Measurements from ENCODE around the gene PKNOX2. TPM values are rescaled to one million over a fixed set of nuclear protein-coding genes. Genes with fewer than 3 reads are reported as not detected.

The PKNOX2 gene
- total and polyA plus RNA-seq, 7 donors = 0.23 to 4.7 (median 1.4) TPM

DNA sequence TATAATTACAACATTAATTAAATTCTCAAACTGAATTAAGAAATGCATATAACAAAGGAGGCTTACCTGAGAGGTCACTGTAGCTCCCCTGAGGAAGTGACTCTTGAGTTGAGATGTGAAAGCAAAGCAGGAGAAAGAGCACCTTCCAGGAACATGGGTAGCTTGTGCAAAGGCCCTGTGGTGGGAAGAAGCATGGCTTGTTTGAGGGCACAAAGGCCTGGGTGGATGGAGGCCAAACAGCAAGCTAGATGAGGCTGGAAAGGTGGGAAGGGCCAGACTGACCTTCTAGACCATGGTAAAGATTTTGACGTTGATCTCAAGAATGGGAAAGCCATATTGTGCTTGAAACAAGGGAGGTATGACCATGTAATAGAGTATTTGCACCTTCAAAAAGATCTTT is 155.1 kb downstream of the PKNOX2 start:
- H3K36me3 ChIP-seq = no peaks in the 10 kb centered on the region
- DNase-seq = no peak
- H3K9me3 ChIP-seq = no peaks in the 10 kb centered on the region
- no peaks in the 10 kb centered on the region for H3K27me3 ChIP-seq
- peaks cover 0 to 15% (median 13%) of the 10 kb centered on the region in 4 donors for H3K4me1 ChIP-seq
- H3K27ac ChIP-seq = no peak overlapping the region
- WGBS, 2 donors = 82 to 86% methylated on average over 1 of the region's 1 CpG
- intact Hi-C loops (cut with DNase I) = no loop called here
- H3K4me3 ChIP-seq = no peak overlapping the region
- TF ChIP-seq POLR2AphosphoS5 (IDR thresholded peaks at IDR 0.05) (no peak), POLR2A (IDR thresholded peaks at IDR 0.05) (no peak), EP300 (IDR thresholded peaks at IDR 0.05) (no peak)
- TF ChIP-seq, protein P1, sequence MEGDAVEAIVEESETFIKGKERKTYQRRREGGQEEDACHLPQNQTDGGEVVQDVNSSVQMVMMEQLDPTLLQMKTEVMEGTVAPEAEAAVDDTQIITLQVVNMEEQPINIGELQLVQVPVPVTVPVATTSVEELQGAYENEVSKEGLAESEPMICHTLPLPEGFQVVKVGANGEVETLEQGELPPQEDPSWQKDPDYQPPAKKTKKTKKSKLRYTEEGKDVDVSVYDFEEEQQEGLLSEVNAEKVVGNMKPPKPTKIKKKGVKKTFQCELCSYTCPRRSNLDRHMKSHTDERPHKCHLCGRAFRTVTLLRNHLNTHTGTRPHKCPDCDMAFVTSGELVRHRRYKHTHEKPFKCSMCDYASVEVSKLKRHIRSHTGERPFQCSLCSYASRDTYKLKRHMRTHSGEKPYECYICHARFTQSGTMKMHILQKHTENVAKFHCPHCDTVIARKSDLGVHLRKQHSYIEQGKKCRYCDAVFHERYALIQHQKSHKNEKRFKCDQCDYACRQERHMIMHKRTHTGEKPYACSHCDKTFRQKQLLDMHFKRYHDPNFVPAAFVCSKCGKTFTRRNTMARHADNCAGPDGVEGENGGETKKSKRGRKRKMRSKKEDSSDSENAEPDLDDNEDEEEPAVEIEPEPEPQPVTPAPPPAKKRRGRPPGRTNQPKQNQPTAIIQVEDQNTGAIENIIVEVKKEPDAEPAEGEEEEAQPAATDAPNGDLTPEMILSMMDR (IDR thresholded peaks at IDR 0.05) = no peak

DNA sequence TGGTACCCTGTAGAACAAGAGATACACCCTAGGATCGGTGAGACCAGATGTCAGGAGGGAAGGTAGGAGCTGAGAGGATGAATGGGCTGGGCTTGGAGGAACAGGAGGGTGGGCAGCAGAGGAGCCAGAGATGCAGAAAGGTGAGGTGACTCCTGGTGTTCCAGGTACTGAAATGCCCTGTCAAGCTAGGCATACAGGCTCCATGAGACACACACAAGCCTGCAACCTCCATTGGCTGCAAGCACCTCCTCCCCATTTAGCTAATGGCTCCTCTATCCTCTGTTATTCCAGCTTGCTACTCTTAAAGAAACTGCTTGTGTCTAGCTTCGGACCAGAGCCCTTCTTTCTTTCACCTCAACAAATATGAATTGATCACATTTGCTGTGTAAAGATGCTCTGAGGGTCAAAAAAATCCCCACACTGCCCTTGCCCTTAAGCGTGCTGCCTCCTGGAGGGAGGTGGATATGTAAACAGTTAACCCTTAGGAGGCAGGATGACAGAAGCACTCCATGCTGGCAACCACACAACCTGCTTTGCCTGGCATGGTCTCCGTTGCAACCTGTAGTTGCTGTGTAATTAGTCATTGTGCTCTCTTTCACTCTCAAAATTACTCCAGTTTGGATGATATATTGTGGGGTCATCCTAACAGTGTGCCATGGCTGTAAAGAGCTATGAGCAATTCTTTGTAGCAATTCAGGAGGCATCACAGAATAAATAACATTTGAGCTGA is 156.0 kb downstream of the PKNOX2 start:
- intact Hi-C loops (cut with DNase I) = no loop called here
- Histone ChIP-seq H3K27me3 (no peaks in the 10 kb centered on the region), H3K36me3 (no peaks in the 10 kb centered on the region), H3K4me1 (peaks cover 0 to 6% (median 5%) of the 10 kb centered on the region in 4 donors), H3K4me3 (no peak overlapping the region), H3K27ac (no peak overlapping the region), H3K9me3 (no peaks in the 10 kb centered on the region)
- 44 to 70% methylated on average over 4 of the region's 4 CpGs for WGBS, 2 donors
- TF ChIP-seq POLR2AphosphoS5 (IDR thresholded peaks at IDR 0.05) (no peak), EP300 (IDR thresholded peaks at IDR 0.05) (no peak), POLR2A (IDR thresholded peaks at IDR 0.05) (no peak)
- TF ChIP-seq, protein P1 (IDR thresholded peaks at IDR 0.05) = no peak
- DNase-seq = no peak

DNA sequence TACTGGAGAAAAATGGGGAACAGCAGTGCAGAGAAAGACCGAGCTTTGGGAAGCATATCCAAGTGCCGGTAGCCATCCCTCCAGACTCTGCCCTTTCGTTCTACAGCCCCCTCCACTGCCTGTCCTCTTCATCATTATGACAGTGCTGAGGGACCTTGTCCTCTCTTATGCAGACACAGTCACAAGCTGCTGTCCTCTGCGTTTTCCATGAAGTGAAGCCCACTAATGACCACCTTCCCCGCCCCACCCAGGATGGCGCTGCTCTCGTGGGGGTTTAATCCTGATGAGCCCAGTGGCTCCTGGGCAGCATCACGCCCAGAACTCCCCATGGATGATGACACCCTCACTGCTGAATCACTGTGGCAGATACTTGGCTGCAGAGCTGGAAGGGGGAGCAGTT is 157.7 kb downstream of the PKNOX2 start:
- no peak overlapping the region for H3K4me3 ChIP-seq
- no peaks in the 10 kb centered on the region for H3K27me3 ChIP-seq
- no peaks in the 10 kb centered on the region for H3K9me3 ChIP-seq
- no peaks in the 10 kb centered on the region for H3K36me3 ChIP-seq
- no peaks in the 10 kb centered on the region for H3K4me1 ChIP-seq
- DNase-seq = no peak
- WGBS, 2 donors = 77 to 80% methylated on average over 8 of the region's 8 CpGs
- no peak overlapping the region for H3K27ac ChIP-seq
- intact Hi-C loops (cut with DNase I) = no loop called here
- TF ChIP-seq POLR2AphosphoS5 (IDR thresholded peaks at IDR 0.05) (no peak), POLR2A (IDR thresholded peaks at IDR 0.05) (no peak), EP300 (IDR thresholded peaks at IDR 0.05) (no peak)
- TF ChIP-seq, protein P1 (IDR thresholded peaks at IDR 0.05) = no peak

DNA sequence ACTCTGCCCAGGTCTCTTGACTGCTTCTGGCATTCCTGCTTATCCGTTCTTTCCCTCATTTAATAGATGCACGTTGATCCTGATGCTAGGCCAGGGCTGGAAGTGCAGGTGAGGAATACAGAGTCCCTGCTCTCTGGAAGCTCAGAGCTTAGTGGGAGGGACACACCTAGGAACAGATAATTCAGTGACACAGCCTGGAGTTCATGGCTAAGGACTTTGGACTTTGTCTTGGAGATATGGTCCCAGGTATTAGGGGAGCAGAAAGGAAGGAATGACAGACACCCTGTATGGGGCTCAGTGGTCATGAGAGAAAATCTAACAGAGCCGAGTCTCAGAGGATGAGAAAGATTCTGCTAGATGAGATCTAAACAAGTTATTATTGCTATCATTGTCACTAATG is 160.6 kb downstream of the PKNOX2 start:
- intact Hi-C loops (cut with DNase I) = no loop called here
- Histone ChIP-seq H3K4me1 (no peaks in the 10 kb centered on the region), H3K36me3 (no peaks in the 10 kb centered on the region), H3K27ac (no peak overlapping the region), H3K9me3 (no peaks in the 10 kb centered on the region), H3K4me3 (no peak overlapping the region), H3K27me3 (no peaks in the 10 kb centered on the region)
- WGBS, 2 donors = 51 to 80% methylated on average over 3 of the region's 3 CpGs
- DNase-seq = no peak
- TF ChIP-seq POLR2A (IDR thresholded peaks at IDR 0.05) (no peak), EP300 (IDR thresholded peaks at IDR 0.05) (no peak), POLR2AphosphoS5 (IDR thresholded peaks at IDR 0.05) (no peak)
- TF ChIP-seq, protein P1 (IDR thresholded peaks at IDR 0.05) = no peak

DNA sequence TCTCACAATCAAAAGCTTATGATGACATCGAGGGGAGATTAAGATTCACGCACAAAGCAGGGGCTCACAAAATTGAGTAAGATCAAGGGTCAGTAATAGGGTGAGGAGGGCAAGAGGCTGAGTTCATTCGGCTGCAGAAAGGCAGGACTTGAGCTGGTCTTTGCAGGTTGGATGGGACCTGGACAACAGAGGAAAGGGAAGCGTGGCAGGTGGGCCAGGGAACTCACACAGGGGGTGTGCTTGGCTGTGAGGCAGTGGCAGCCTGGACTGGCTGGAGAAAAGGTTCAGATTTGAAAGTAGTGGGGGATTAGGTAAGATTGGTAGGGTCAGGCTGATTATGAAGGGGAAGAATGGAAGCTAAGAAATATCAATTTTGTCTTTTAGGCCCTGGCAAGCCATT is 161.6 kb downstream of the PKNOX2 start:
- intact Hi-C loops (cut with DNase I) = no loop called here
- no peaks in the 10 kb centered on the region for H3K27me3 ChIP-seq
- 84 to 89% methylated on average over 4 of the region's 4 CpGs for WGBS, 2 donors
- H3K27ac ChIP-seq = no peak overlapping the region
- H3K36me3 ChIP-seq = no peaks in the 10 kb centered on the region
- H3K4me1 ChIP-seq = no peaks in the 10 kb centered on the region
- no peak for TF ChIP-seq POLR2AphosphoS5 (IDR thresholded peaks at IDR 0.05)
- TF ChIP-seq EP300 (IDR thresholded peaks at IDR 0.05) = no peak
- no peak for TF ChIP-seq POLR2A (IDR thresholded peaks at IDR 0.05)
- TF ChIP-seq, protein P1 (IDR thresholded peaks at IDR 0.05) = no peak
- H3K4me3 ChIP-seq = no peak overlapping the region
- DNase-seq = no peak
- no peaks in the 10 kb centered on the region for H3K9me3 ChIP-seq

Data from sigmoid colon (tissue), 7 donors.